GM10248 (cell line): ENCODE data around the gene COMMD9.

Experiments
- CTCF ChIA-PET: fragments of 300-600 bp; sonication (Branson Sonifier 250); formaldehyde crosslinking; extraction: SDS; loops from one replicate; lab custom pipeline; 2021; ENCODE audit warnings: antibody characterized with exemption; lab: Yijun Ruan, JAX
- POLR2A ChIA-PET: fragments of 350-650 bp; sonication (Branson Sonifier 250); formaldehyde crosslinking; extraction: SDS; loops from one replicate; lab custom pipeline; 2020; ENCODE audit warnings: antibody characterized with exemption; lab: Yijun Ruan, JAX
- DNase-seq: peaks from one replicate; pipeline ENCODE4 v3.0.0; 2012; ENCODE audit errors: extremely low spot score
- TF ChIP-seq, protein P1 (sequence below): IDR thresholded peaks from 2 replicates; pipeline ENCODE4 v1.5.1; 2012; ENCODE audit warnings: mild to moderate bottlenecking, low read depth; ENCODE audit errors: extremely low read depth, missing control alignments, control extremely low read depth

The COMMD9 gene

DNA sequence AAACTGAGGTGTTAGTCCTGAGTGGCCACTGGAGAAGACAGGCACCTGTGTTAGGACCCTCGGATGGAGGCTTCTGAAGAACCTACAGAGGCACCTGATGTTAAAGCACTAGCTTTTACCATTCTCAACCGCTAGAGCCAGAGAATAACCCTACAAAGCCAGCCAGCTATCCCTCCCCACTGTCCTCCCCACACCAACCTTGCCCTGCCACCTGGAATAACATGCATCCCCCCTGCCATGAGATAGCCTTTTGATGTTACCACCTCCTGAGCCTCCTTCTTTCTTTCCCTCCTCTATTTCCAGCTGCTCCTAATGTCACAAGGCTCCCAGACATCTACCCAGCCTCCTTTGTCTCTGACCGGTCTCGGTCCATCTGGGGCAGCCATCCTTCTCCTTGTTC is 28.1 kb downstream of the COMMD9 start:
- POLR2A ChIA-PET = no interaction called here
- CTCF ChIA-PET = interaction anchor here (1.0 to 1.5 kb wide), 3 partner anchors 13 to 645 kb away, joined by 3 to 5 read pairs (median 4); no protein-coding TSS in a partner anchor
- no peak for DNase-seq
- TF ChIP-seq, protein P1, sequence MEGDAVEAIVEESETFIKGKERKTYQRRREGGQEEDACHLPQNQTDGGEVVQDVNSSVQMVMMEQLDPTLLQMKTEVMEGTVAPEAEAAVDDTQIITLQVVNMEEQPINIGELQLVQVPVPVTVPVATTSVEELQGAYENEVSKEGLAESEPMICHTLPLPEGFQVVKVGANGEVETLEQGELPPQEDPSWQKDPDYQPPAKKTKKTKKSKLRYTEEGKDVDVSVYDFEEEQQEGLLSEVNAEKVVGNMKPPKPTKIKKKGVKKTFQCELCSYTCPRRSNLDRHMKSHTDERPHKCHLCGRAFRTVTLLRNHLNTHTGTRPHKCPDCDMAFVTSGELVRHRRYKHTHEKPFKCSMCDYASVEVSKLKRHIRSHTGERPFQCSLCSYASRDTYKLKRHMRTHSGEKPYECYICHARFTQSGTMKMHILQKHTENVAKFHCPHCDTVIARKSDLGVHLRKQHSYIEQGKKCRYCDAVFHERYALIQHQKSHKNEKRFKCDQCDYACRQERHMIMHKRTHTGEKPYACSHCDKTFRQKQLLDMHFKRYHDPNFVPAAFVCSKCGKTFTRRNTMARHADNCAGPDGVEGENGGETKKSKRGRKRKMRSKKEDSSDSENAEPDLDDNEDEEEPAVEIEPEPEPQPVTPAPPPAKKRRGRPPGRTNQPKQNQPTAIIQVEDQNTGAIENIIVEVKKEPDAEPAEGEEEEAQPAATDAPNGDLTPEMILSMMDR = no peak

DNA sequence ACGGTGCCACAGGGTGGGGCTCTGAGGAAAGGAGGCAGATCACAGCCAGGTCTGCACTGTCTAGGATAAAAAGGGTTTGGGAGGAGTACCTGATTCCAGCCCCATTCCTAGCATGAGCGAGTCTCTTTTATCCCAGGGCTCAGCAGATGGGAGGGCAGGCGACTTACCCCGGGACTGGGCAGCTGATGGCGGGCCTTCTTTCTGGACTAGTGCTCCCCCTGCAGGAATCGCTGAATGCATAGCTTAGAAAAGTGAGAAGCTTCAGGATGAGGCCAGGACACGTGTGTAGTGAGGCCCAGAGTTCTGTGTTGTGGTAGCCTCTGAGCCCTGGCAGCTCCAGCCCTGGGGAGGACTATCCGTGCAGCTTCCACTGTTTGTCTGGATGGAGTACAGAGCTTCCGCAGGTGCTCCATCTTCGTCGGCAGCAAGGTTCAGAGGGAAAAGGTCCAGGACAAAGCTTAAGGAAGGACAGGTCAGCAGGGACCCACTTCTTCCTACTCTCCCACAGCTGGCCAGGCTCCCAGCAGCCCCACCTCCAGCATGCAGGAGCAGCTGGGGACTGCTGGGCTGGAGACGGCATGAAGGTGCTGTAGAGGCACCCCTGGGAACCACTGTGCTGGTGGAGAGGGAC is 30.4 kb downstream of the COMMD9 start:
- peak; percentile 40 for DNase-seq
- POLR2A ChIA-PET = no interaction called here
- TF ChIP-seq, protein P1 = peak; percentile 48
- CTCF ChIA-PET = interaction anchor here (0.8 to 5.0 kb wide), 12 partner anchors 9 to 644 kb away, joined by 3 to 38 read pairs (median 4); no protein-coding TSS in a partner anchor

DNA sequence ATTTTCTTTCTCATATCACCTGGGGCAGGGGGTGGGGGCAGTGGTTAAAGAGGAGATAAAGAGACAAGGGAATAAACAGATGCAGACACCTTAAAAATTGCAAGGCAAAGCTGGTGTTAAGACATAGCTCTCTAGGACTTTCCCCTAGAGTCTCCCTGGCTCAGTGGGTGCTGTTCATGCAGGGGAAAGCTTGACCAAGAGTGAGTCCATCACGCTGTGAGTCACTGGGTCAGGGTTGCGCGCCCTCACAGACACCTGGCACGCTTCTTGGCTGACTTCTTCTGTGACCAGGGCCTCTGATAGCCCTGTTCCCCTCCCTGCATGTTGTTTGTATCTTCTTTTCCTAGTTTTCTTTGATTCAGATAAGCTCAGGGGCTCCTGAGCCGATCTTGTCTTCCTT is 31.9 kb downstream of the COMMD9 start:
- ChIA-PET POLR2A (no interaction called here), CTCF (interaction anchor here (0.8 to 5.0 kb wide), 7 partner anchors 8 to 642 kb away, joined by 3 to 38 read pairs (median 3); no protein-coding TSS in a partner anchor)
- TF ChIP-seq, protein P1 = no peak
- no peak for DNase-seq

DNA sequence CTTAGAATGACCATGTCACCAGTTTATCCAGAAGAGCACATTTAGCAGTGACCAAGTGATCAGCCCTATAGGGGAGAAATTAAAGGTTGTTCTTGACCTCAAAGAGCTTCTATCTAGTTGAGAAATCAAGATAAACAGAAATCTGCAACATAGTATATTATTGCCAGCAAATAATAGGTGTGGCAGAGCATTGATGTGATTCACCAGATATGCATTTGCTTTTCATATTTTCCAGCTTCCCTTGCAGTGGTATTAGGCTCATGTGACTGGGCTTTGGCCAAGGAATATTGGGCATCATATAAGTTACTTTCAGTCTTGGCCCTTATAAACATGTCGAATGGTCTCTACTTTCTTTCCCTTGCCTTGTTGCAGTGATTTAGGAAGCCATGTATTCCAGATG is 34.5 kb downstream of the COMMD9 start:
- POLR2A ChIA-PET = no interaction called here
- TF ChIP-seq, protein P1 = no peak
- DNase-seq = no peak
- CTCF ChIA-PET = interaction anchor here (0.9 to 1.5 kb wide), 2 partner anchors 12 to 32 kb away, joined by 3 to 5 read pairs; no protein-coding TSS in a partner anchor

DNA sequence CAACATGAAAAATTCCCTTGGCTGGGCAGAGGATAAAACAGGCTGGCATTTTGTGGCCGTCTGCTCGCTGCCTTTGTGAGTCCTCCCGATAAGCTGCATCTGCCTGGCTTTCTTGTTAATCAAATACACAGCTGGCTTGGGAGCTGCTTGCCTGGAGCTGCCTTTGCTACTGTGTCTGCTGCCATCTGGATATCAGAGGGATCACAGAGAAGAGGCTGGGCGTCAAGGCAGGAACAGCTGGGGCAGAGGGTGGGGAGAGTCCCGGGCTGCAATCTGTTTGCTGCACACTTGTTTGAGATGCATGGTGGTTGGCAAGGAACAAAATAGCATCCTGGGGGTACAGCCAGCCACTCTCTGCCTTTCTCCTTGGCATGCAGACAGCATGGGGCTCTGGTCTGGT is 36.0 kb downstream of the COMMD9 start:
- ChIA-PET CTCF (interaction anchor here (0.9 to 1.5 kb wide), 3 partner anchors 12 to 31 kb away, joined by 3 to 5 read pairs (median 3); no protein-coding TSS in a partner anchor), POLR2A (no interaction called here)
- DNase-seq = no peak
- TF ChIP-seq, protein P1 = no peak

DNA sequence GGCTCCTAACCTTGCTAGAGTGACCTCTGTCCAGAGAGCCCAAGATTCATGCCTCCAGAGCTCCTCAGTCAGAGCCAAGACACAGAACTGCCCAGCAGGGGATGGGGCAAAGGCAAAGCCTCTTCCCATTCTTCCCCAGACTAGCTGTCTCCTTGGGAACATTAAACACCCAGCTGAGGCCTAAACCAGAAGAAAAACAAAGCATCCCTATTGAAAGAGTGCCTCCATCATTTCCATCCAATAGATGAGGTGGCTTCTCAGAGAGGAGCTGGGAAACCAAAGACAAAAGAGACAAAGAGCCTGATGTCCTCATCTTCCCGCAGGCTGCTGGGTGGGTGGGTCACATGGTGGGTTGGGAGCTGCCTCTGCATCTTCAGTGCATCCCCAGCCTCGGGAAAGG is 37.4 kb downstream of the COMMD9 start:
- DNase-seq = no peak
- POLR2A ChIA-PET = no interaction called here
- TF ChIP-seq, protein P1 = no peak
- CTCF ChIA-PET = interaction anchor here (1.2 to 1.6 kb wide), 2 partner anchors 15 to 241 kb away, joined by 4 to 7 read pairs; no protein-coding TSS in a partner anchor
